GM18870 (cell line): ENCODE data around the gene MLXIP.

Experiments
- ATAC-seq: cut with Tn5 transposase; IDR thresholded peaks from one replicate; pipeline ENCODE4 v1.9.1; 2021; ENCODE audit warnings: moderate library complexity; ENCODE audit not compliant: unreplicated experiment

The MLXIP gene

GRCh38 chr12:122124370-122124769 lies 45.8 kb downstream of the MLXIP start:
- ATAC-seq = no peak

GRCh38 chr12:122125452-122126341 lies 47.1 kb downstream of the MLXIP start:
- no peak for ATAC-seq

- no peak for ATAC-seq
Observed at GRCh38 chr12:122126342-122126635, 47.7 kb downstream of the MLXIP start.

- no peak for ATAC-seq
Observed at GRCh38 chr12:122126713-122127597, 48.4 kb downstream of the MLXIP start.

GRCh38 chr12:122127839-122128238 lies 49.3 kb downstream of the MLXIP start:
- no peak for ATAC-seq

- ATAC-seq = no peak
Observed at GRCh38 chr12:122128481-122128880, 49.9 kb downstream of the MLXIP start.

- no peak for ATAC-seq
Observed at GRCh38 chr12:122129131-122129530, 50.6 kb downstream of the MLXIP start.

- ATAC-seq = no peak
Observed at GRCh38 chr12:122130150-122130549, 51.6 kb downstream of the MLXIP start.

- no peak for ATAC-seq
Observed at GRCh38 chr12:122133192-122133950, 54.8 kb downstream of the MLXIP start.

- ATAC-seq = no peak
Observed at GRCh38 chr12:122135437-122136031, 57.0 kb downstream of the MLXIP start.

- no peak for ATAC-seq
Observed at GRCh38 chr12:122137229-122137628, 58.7 kb downstream of the MLXIP start.

GRCh38 chr12:122137681-122138080 lies 59.1 kb downstream of the MLXIP start:
- ATAC-seq = no peak

GRCh38 chr12:122138181-122138580 lies 59.6 kb downstream of the MLXIP start:
- no peak for ATAC-seq

GRCh38 chr12:122138616-122139015 lies 60.1 kb downstream of the MLXIP start:
- ATAC-seq = no peak

GRCh38 chr12:122139266-122139665 lies 60.7 kb downstream of the MLXIP start:
- ATAC-seq = no peak

GRCh38 chr12:122139941-122140340 lies 61.4 kb downstream of the MLXIP start:
- ATAC-seq = no peak

- ATAC-seq = no peak
Observed at GRCh38 chr12:122140467-122141257, 62.1 kb downstream of the MLXIP start.

- ATAC-seq = no peak
Observed at GRCh38 chr12:122141911-122142725, 63.6 kb downstream of the MLXIP start.

GRCh38 chr12:122142857-122143256 lies 64.3 kb downstream of the MLXIP start:
- no peak for ATAC-seq
